Measurements from ENCODE around the gene TMED9. TPM values are rescaled to one million over a fixed set of nuclear protein-coding genes. Genes with fewer than 3 reads are reported as not detected.

TMED9 gene
- total and polyA plus RNA-seq, 4 donors = 76.4 to 325 (median 182) TPM

- H3K27ac ChIP-seq (ENCODE audit: low read depth in 1 of 2, low read length in 1 of 2) = no peak overlapping the region
- H3K4me1 ChIP-seq (ENCODE audit: control insufficient read depth in 5 of 5, insufficient read depth in 5 of 5, low read length in 5 of 5) = peaks cover 13 to 25% (median 19%) of the 10 kb centered on the region in 5 donors
- H3K9ac ChIP-seq (ENCODE audit: insufficient read depth in 1 of 2, low read length in 2 of 2) = no peak overlapping the region
- DNase-seq = no peak
- H3K4me3 ChIP-seq = no peak overlapping the region
- no peak for TF ChIP-seq CTCF (IDR thresholded peaks at IDR 0.05; ENCODE audit: control extremely low read depth, extremely low read depth)
- H3K27me3 ChIP-seq (ENCODE audit: control insufficient read depth in 3 of 3, insufficient read depth in 3 of 3, low read length in 2 of 3) = no peaks in the 10 kb centered on the region
- 37 to 78% methylated on average over 1 of the region's 1 CpG for WGBS, 2 donors
- H3K36me3 ChIP-seq (ENCODE audit: control insufficient read depth in 4 of 4, insufficient read depth in 4 of 4, low read length in 4 of 4) = peaks cover 0 to 22% (median 12%) of the 10 kb centered on the region in 4 donors
- no peak for ATAC-seq (ENCODE audit: insufficient read depth, low FRiP score)
- H3K9me3 ChIP-seq (ENCODE audit: control insufficient read depth in 4 of 4, insufficient read depth in 3 of 4, low read length in 3 of 4) = no peaks in the 10 kb centered on the region
Measured at GRCh38 chr5:177548495-177548894, 43.5 kb upstream of the TMED9 start.

- H3K9ac ChIP-seq (ENCODE audit: insufficient read depth in 1 of 2, low read length in 2 of 2) = no peak overlapping the region
- H3K9me3 ChIP-seq (ENCODE audit: control insufficient read depth in 4 of 4, insufficient read depth in 3 of 4, low read length in 3 of 4) = no peaks in the 10 kb centered on the region
- TF ChIP-seq CTCF (IDR thresholded peaks at IDR 0.05; ENCODE audit: control extremely low read depth, extremely low read depth) = no peak
- no peak overlapping the region for H3K27ac ChIP-seq (ENCODE audit: low read depth in 1 of 2, low read length in 1 of 2)
- H3K4me3 ChIP-seq = no peak overlapping the region
- DNase-seq (no peak), ATAC-seq (ENCODE audit: insufficient read depth, low FRiP score) (no peak)
- H3K4me1 ChIP-seq (ENCODE audit: control insufficient read depth in 5 of 5, insufficient read depth in 5 of 5, low read length in 5 of 5) = peaks cover 13 to 30% (median 21%) of the 10 kb centered on the region in 5 donors
- 93 to 100% methylated on average over 1 of the region's 1 CpG for WGBS, 2 donors
- H3K36me3 ChIP-seq (ENCODE audit: control insufficient read depth in 4 of 4, insufficient read depth in 4 of 4, low read length in 4 of 4) = peaks cover 0 to 22% (median 11%) of the 10 kb centered on the region in 4 donors
- H3K27me3 ChIP-seq (ENCODE audit: control insufficient read depth in 3 of 3, insufficient read depth in 3 of 3, low read length in 2 of 3) = no peaks in the 10 kb centered on the region
Measured at GRCh38 chr5:177550122-177550521, 41.9 kb upstream of the TMED9 start.

GRCh38 chr5:177552839-177553455 lies 39.1 kb upstream of the TMED9 start:
- no peak for DNase-seq
- ATAC-seq (ENCODE audit: insufficient read depth, low FRiP score) = no peak
- H3K4me3 ChIP-seq = peak overlapping the region; percentile 94
- peak overlapping the region in 1 of 2 donors; percentile 72 for H3K27ac ChIP-seq (ENCODE audit: low read depth in 1 of 2, low read length in 1 of 2)
- no peak for TF ChIP-seq CTCF (IDR thresholded peaks at IDR 0.05; ENCODE audit: control extremely low read depth, extremely low read depth)
- WGBS, 2 donors = 53 to 68% methylated on average over 16 of the region's 16 CpGs
- peaks cover 6 to 19% (median 9%) of the 10 kb centered on the region in 5 donors for H3K4me1 ChIP-seq (ENCODE audit: control insufficient read depth in 5 of 5, insufficient read depth in 5 of 5, low read length in 5 of 5)
- peak overlapping the region; percentile 61 to 68 for H3K9ac ChIP-seq (ENCODE audit: insufficient read depth in 1 of 2, low read length in 2 of 2)
- H3K27me3 ChIP-seq (ENCODE audit: control insufficient read depth in 3 of 3, insufficient read depth in 3 of 3, low read length in 2 of 3) = no peaks in the 10 kb centered on the region
- peaks cover 0 to 22% (median 11%) of the 10 kb centered on the region in 4 donors for H3K36me3 ChIP-seq (ENCODE audit: control insufficient read depth in 4 of 4, insufficient read depth in 4 of 4, low read length in 4 of 4)
- H3K9me3 ChIP-seq (ENCODE audit: control insufficient read depth in 4 of 4, insufficient read depth in 3 of 4, low read length in 3 of 4) = no peaks in the 10 kb centered on the region
